UCSD-AML1 (cell line): ENCODE results near the gene ZBTB7C.
A peak's percentile ranks its signal among the peaks of the same experiment; 100 is the strongest.

Experiments
- DNase-seq: peaks from one replicate; lab custom pipeline; 2025; ENCODE audit not compliant: unreplicated experiment; lab: John Stamatoyannopoulos, UW

Gene ZBTB7C

DNA sequence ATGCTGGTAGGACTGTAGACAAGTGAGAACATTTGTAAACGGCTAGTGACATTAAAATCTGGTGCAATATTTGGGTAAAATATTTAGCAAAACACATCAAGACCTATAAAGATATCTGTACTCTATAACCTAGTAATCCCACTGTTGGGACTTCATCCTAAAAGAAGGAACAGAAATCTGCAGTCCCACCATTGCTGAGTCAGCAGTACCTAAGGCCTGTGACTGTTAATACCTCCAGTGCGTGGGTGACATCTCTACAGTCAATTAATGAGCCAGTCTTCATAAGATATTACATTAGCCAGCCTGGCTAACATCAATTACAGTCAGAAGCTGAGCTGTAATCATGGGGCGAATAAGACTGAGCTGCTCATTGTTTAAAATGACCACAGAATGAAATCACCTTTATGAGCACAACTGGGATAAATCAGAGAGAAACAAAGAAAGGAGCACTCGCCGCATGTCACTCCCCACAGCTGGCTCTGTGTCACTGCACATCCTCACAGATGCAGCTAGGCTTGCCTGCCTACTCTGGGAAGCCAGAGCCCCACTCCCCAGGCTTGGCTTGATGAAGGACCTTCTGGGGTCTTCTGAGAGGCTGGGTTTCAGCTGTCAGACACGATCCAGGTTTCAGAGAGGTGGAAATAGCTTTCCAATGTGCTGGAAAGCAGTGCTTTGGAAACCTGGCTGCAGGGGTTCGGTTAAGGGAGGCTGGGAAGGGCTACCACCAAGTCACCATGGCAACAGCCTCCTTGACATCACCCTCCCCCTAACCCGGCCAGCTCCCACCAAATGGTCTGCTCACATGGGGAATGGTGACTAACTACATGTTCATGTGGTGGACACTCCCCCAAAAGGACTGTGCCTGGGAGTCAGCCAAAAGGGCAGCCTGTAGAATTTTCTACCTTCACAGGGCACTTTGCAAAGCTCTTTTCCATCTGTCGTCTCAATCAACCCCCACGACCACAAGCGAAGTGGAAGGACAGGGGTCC, 145.0 kb downstream of the ZBTB7C start:
- DNase-seq: no peak

- no peak for DNase-seq
These were observed 145.9 kb downstream of the ZBTB7C start for GRCh38 chr18:48263192-48263853.

DNA sequence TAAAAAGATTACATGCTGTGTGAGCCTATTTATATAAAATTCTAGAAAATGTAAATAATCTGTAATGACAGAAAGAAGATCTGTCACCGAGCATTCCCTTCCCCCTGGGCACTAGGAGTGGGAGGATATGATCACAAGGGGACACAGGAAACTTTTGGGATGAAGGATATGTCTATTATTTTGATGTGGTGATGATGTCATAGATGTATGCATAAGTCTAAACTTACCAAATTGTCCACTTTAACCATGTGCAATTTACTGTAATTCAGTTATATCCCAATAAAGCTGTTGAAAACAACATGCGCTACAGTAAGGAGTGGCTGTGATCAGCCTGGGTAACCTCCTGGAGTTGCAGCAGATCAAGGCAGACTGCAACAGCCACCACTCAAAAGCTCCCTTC, 148.9 kb downstream of the ZBTB7C start:
- DNase-seq: no peak

GRCh38 chr18:48256848-48257247, 152.3 kb downstream of the ZBTB7C start:
- no peak for DNase-seq

DNA sequence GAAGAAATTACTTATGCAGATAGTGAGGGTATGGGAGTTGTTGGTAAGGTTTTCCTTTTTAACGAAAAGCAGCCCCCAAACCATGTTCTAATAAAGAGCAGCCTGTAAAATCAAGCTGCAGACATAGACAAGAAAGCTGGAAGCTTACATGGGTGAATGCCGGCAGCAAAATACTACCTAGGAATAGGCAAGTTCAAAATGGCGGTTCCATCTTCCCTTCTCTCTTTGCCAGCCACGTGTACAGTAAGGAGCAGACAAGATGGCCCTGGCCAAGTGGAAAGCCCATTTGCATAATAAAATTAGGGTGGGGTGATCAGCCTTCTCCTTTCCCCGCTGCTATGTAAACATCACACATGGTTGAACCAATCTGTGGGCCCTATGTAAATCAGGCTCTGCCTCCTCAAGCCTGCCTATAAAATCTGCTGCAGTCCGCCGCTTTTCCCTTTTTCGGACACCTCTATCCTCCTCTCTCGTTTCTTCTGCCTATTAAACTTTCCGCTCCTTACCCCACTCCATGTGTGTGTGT, 155.0 kb downstream of the ZBTB7C start:
- no peak for DNase-seq

GRCh38 chr18:48252525-48252924, 156.7 kb downstream of the ZBTB7C start:
- DNase-seq: no peak

DNA sequence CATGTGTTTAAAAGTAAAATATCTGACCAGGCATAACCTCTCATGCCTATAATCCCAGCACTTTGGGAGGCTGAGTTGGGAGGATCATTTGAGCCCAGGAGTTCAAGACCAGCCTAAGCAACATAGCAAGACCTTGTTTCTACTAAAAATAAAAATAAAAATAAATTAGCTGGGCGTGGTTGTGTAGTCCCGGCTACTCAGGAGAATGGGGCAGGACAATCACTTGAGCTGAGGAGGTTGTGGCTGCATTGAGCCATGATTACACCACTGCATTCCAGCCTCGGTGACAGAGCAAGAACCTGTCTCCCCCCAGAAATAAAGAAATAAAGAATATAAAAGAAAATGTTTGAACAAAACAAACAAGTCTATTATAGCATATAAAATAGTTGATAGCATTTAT, 158.3 kb downstream of the ZBTB7C start:
- no peak for DNase-seq

DNA sequence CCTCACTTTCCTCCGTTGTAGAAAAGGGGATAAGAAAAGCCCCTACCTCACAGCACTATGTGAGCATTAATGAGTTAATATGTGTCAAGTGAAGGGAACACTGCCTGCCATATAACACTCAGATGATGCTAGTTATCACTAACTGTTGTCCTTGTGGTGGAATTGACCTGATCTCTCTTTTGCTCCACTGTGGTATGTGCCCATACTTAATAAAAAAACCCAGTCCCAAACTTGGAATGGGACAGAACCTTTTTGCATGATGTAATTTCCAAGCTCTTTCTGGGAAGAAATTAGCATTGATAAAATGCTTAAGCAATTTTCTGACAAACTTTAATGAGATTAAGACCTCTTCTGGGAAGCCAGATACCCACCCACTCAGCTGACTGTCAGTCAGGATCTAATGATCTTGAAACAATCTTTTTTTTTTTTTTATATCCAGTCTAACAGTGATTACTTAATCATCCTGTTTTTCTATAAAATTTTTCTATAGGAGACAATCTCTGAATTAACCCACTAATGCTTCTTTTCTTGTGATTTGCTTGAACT, 158.7 kb downstream of the ZBTB7C start:
- no peak for DNase-seq

GRCh38 chr18:48249854-48250253, 159.3 kb downstream of the ZBTB7C start:
- no peak for DNase-seq

DNA sequence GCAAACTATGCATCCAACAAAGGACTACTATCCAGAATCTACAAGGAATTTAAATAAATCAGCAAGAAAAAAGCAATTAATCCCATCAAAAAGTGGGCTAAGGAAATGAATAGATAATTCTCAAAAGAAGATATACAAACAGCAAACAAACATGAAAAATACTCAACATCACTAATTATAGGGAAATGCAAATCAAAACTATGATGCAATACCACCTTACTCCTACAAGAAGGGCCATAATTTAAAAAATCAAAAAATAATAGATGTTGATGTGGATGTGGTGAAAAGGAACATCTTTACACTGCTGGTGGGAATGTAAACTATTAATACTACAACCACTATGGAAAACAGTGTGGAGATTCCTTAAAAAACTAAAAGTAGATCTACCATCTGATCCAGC, 164.7 kb downstream of the ZBTB7C start:
- DNase-seq: no peak

- DNase-seq: no peak
These were observed 170.5 kb downstream of the ZBTB7C start for GRCh38 chr18:48238636-48239035.

- no peak for DNase-seq
These were observed 171.0 kb downstream of the ZBTB7C start for GRCh38 chr18:48238206-48238605.

DNA sequence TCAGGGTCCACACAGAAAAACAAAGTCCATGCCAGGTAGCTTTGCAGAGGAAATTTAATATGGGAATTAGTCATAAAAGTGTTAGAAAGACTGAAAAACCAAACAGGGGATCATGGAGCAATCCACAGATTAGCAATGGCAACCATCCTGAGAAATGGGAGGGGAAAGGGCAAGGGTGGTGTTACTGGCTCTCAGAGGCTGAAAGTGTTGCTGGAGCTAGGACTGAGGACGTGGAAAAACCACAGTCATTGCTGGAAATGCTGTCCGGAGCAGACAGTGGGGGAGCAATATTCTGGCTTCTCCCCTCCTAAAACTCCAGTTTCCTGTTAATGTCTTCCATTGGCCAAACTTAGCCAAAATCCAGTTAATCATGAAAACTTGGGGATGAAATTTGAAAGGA, 172.4 kb downstream of the ZBTB7C start:
- DNase-seq: no peak

- DNase-seq: peak; percentile 73
These were observed 178.6 kb downstream of the ZBTB7C start for GRCh38 chr18:48230467-48231113.

DNA sequence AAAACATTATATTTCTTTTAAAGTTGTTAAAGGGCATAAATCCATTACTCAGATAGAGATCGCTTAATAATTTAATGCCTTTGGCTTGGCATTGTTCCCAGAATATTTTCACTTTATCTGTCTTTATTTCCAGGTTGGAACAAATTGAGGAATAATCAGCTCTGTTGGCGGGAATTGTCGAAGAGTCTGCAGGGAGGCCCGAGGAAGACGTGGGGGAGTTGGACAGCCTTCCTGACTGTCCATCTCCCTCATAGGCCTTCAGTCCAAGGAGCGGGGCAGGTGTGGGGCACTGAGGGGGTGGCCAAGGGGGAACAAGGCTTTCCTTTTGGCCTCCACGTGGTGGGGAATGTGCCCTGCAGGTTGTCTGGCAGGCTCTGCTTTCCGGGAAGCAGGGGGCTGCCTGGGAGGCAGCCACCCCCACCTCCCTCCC, 179.6 kb downstream of the ZBTB7C start:
- no peak for DNase-seq

- no peak for DNase-seq
These were observed 180.3 kb downstream of the ZBTB7C start for GRCh38 chr18:48228841-48229240.

- DNase-seq: no peak
These were observed 180.9 kb downstream of the ZBTB7C start for GRCh38 chr18:48228301-48228715.

- no peak for DNase-seq
These were observed 182.0 kb downstream of the ZBTB7C start for GRCh38 chr18:48227206-48227605.

DNA sequence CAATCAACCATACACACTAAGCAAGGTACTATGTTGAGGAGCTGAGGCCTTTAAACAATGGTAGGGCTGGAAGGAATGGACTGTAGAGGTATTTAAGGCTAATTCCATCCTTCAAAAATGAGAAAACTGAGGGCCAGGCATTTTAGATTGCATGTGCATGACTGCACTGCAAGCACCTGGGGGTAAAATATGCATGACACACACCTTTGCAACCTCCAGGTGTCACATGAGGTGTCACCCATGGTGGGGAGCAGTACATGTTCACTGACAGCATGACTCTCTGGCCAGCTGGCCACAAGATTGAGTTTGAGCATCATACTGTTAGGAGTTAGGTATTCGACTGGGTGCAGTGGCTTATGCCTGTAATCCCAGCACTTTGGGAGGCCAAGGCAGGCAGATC, 182.8 kb downstream of the ZBTB7C start:
- DNase-seq: no peak

- DNase-seq: peak; percentile 46
These were observed 187.1 kb downstream of the ZBTB7C start for GRCh38 chr18:48222118-48222517.

GRCh38 chr18:48219810-48220499, 189.2 kb downstream of the ZBTB7C start:
- DNase-seq: no peak
